Transverse colon (tissue), 4 donors: ENCODE data around the gene CRIP2.

Experiments
- EP300 ChIP-seq: sonication (generic); formaldehyde crosslinking; IDR thresholded peaks from one replicate; pipeline ENCODE4 v1.6.1; 2017; ENCODE audit warnings: antibody characterized with exemption, low read depth
- POLR2A ChIP-seq: fragments of 450-650 bp; IDR thresholded peaks from one replicate; pipeline ENCODE4 v1.6.1; 2016; ENCODE audit warnings: antibody characterized with exemption, mild to moderate bottlenecking, moderate library complexity
- POLR2AphosphoS5 ChIP-seq, 3 donors: sonication (generic); formaldehyde crosslinking; IDR thresholded peaks; one replicate each; pipeline ENCODE4 v1.6.1; 2016; ENCODE audit warnings: antibody characterized with exemption in 3 of 3
- TF ChIP-seq, protein P1 (sequence below), 5 experiments: fragments of 200-600 bp in 3 of 5; fragments of 450-650 bp in 2 of 5; sonication (generic) in 3 of 5; IDR thresholded peaks; 1 replicate in 2 of 5; 2 replicates in 3 of 5; pipeline ENCODE4 v1.5.1; 2016 to 2017; ENCODE audit warnings: antibody characterized with exemption in 5 of 5, inconsistent platforms in 3 of 5, mild to moderate bottlenecking in 2 of 5, moderate library complexity in 1 of 5

DNA sequence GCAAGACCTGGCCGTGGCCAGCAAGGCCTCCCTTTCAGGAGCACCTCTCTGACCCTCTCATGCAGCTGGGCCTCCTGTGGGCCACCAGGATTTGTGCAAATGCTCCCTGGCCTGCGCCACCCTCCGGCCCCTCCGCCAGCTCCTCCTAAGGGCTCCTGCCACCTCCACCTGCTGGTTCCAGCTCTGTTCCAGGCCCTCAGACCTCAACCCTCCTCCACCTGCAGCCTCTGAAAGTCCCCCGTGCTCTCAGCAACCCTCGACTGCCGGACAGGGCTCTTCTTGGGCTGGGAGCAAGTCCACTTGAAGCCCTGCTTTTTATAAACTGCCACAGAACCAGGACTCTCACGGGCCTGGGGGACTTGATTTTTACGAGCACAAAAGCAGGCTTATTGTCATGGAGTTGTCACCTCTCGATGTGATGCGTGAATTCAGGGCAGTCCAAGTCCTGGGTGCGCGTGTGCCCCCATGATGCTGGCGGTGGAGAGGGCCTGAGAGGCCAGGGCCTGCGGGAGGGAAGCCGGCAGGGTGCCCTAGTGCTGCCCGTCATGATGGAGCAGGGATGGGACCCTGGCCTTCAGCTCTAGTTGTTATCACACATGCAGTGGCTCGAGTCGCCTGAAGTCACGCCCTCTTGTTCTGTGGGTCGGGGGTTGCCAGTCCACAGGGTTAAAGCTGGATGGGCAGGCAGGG, 25.6 kb downstream of the CRIP2 start:
- TF ChIP-seq, protein P1, sequence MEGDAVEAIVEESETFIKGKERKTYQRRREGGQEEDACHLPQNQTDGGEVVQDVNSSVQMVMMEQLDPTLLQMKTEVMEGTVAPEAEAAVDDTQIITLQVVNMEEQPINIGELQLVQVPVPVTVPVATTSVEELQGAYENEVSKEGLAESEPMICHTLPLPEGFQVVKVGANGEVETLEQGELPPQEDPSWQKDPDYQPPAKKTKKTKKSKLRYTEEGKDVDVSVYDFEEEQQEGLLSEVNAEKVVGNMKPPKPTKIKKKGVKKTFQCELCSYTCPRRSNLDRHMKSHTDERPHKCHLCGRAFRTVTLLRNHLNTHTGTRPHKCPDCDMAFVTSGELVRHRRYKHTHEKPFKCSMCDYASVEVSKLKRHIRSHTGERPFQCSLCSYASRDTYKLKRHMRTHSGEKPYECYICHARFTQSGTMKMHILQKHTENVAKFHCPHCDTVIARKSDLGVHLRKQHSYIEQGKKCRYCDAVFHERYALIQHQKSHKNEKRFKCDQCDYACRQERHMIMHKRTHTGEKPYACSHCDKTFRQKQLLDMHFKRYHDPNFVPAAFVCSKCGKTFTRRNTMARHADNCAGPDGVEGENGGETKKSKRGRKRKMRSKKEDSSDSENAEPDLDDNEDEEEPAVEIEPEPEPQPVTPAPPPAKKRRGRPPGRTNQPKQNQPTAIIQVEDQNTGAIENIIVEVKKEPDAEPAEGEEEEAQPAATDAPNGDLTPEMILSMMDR (IDR thresholded peaks at IDR 0.05): no peak
- TF ChIP-seq POLR2A (no peak), POLR2AphosphoS5 (IDR thresholded peaks at IDR 0.05) (no peak), EP300 (no peak)
